ENCODE data around the gene SHQ1.

Gene SHQ1

GRCh38 chr3:72847282-72847681 is 963 bp downstream of the SHQ1 start:
- DNase-seq: no peak

DNA sequence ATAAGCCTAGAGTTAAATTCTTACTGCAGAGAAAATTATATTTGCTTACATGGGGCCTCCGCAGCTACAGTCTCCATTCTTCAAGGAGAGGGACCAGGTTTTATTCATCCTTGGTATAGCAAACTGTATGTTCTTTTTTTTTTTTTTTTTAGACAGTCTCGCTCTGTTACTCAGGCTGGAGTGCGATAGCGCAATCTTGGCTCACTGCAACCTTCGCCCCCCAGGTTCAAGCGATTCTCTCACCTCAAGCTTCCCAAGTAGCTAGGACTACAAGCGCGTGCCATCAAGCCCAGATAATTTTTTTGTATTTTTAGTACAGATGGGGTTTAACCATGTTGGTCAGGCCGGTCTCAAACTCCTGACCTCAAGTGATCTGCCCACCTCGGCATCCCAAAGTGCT is 2.1 kb downstream of the SHQ1 start:
- DNase-seq: no peak

DNA sequence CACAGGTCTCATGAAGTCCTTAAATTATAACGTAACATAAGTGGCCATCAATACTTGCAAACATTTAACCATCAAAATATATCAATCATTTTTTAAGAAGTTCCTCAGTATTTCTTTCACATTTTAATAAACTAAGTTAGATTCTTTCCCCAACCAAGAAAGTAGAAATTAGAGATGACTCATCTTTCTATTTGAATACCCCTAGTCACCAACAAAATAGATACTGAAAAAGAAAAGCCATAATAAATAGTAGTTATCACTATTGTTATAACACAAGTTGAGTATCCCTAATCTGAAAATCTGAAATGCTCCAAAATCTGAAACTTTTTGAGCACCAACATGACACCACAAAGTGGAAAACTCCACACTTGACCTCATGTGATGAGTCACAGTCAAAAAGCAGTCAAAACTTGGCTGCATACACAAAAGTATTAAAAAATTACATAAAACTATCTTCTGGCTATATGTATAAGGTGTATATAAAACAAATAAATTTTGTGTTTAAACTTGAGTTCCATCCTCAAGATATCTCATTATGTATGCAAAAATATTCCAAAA is 3.7 kb downstream of the SHQ1 start:
- no peak for DNase-seq

DNA sequence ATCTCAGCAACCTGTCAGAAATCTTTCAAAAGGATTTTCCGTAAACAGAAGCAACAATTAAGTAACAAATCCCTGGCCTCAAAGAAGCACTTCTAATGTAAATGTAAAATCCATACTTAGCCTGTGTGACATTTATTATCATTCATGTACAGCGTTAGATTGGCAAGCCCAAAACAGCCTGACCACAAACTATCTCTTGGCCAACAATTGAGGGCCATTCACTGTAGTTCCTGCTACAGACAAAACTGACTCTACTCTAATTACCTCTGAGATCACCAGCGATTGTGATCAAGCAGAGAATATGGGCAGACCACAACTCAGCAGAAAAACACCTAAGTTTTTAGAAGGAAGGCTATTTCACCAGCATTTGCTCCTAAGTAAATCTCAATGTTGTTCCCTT is 9.2 kb downstream of the SHQ1 start:
- DNase-seq: no peak

DNA sequence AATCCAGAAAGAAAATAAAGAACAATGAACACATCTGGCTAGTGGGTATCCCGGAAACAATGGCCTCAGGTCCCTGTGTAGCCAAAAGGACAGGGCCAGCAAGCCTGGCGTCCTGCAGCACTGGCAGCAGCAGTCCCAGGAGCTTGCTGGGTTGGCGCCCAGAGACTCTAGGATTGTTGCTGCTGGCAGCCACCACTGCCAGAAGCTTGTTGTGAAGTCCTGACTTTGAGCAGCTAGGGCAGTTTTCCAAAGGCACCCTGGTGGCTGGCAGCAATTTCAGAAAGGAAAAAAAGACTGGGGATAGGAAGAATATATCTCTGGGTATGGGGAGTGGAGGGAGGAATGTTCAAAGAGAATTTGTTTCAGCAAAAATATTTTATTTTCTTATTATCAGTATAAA is 11.3 kb downstream of the SHQ1 start:
- DNase-seq: no peak

DNA sequence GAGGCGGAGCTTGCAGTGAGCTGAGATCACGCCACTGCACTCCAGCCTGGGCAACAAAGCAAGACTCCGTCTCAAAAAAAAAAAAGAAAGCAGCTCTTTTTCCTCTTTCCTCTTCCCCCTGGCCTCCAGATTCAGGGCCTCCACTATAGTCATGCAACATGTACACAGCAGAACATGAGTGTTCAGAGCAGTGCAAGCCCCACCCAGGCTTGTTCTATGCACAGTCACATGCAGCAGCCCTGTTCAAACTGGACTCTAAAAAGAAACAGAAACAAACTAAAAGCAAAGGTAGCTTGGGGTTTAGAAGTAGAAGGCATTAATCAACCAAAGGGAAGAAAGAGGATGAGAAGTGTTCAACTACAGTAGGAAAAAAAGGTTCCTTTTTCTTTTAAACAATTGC is 11.8 kb downstream of the SHQ1 start:
- DNase-seq: no peak

- DNase-seq: no peak
Measured at GRCh38 chr3:72830452-72831223, 17.6 kb downstream of the SHQ1 start.

DNA sequence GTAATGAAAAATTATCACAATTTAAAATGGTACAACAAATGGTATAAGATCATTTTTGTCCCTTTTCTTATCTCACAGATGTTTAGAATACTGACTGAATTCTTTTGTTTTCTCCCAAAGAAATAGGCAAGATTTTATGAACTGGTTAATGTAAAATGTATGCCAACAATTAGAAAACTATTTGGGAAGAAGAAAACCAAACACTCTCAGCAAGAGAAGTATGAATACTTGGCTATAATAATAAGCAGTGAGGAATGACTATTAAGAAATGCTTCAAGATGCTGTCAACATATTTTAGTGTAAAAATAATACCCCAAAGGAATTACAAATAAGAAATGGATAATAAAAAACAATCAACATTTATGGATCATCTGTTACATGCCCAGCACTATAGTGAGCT is 18.5 kb downstream of the SHQ1 start:
- no peak for DNase-seq

DNA sequence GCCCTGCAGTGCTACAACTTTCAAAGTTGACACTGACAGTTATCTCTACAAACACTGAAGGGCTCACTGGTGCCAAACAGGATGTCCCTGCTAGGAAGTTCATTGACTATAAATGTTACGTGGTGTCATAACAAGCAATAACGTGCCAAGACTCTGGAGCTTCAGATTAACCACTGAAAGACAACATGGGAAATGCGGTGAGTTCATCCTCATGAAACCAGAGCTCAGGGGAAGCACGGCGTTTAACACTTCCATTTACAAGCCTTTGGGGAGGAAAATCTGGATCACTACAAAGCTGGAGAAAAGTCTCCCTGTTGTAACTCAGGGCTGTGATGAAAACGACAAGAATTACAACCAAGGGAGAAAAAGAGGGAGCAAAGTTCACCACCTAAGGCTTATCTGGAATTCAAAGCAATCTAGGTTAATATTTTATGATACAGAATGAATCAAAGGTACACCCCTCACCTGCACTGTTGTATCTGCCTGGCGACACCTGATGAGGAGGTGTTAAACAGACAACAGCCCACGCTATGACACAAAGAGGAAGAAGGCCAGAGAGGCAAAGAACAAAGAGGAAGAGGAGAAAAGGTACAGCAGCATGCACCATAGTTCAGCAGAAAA is 27.0 kb downstream of the SHQ1 start:
- DNase-seq: peak in 1 of 2 experiments; percentile 36

DNA sequence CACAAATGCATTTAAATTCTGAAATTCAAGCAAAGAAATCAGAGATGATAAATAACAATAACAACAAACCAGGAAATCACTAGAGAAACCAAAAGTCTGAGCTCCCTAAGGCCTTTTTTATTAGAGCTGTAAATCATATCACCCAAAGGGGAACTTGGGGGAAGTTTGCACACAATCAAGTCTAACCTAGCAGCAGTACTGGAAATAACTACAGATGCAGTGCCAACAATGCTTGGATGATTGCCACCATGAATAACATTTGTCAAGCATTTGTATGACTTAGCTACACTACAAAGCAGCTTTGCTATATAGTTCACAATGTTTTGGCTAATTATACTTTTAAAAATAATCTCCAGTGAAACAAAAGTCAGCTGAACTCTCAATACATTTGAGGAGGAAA is 27.8 kb downstream of the SHQ1 start:
- DNase-seq: no peak

- no peak for DNase-seq
Measured at GRCh38 chr3:72818905-72819304, 29.3 kb downstream of the SHQ1 start.

DNA sequence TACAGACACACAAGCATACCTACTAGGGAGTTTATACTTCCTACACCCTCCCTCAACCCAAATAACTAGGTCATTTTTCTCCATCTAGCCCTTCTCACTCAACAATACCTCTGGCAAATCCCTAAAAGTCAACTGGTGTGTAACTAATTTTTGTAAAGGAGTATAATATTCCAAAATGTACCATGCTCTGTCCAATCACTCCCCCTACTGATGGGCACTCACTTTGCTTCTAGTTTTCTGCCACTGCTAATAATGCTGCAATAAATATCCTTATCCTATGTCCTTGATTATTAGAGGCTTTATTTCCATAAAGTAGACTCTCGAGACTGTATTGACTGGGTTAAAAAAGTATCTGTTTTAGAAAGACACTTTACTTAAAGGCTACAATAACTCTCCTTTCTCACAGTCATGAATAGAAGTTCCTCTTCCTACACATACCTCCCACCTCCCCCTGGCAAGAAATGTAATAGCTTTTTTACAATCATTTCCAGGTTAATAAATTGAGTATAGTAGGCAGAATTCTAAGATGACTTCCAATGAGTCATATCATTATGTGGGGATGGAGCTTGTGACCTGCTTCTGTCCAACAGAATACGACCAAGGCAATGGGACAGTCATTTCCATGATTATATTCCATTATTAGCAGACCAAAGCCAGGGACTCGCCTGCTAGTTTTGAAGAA is 30.0 kb downstream of the SHQ1 start:
- DNase-seq: no peak

DNA sequence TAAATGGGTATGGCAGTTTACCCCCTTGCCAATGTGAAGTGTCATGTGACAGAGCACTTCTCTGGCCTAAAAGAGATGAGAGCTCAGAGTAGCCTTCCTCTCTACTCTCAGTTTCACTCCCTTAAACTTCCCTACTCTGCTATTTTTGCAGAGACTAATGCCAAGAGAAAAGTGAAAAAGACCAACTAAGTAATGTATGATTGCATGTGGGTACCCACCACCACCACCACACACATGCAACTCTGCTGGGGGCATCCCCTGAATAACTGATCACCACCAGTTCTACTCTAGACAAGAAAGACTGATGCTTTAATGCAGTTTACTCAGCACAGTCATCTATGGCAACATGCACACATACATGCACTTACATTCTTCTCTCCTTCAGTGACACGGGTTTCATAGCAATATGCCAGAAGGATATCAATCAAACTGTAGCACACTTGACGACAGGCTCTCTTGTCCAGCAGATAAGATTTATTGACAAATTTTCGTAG is 31.3 kb downstream of the SHQ1 start:
- DNase-seq: no peak

- no peak for DNase-seq
Measured at GRCh38 chr3:72814308-72814707, 33.9 kb downstream of the SHQ1 start.

DNA sequence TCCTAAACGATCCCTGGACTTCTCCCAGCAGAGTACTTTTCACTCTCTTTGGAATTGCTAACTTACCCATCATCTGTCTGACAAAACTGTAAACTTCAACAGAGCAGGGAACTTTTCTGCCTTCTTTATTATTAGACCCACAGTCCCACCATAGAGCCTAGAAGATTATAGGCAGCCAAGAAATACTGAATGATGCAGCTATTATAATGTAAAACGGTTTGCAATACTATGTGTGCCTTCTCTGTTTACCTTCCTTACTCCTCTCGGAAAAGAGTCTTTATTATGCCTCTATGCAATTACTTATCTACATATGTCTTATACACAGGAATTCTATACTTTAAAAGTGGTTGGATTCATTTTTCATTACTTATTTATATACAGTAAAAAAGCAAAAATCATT is 36.0 kb downstream of the SHQ1 start:
- no peak for DNase-seq

GRCh38 chr3:72811571-72811970 is 36.7 kb downstream of the SHQ1 start:
- DNase-seq: no peak

GRCh38 chr3:72810659-72811434 is 37.4 kb downstream of the SHQ1 start:
- no peak for DNase-seq

GRCh38 chr3:72810063-72810462 is 38.2 kb downstream of the SHQ1 start:
- no peak for DNase-seq

DNA sequence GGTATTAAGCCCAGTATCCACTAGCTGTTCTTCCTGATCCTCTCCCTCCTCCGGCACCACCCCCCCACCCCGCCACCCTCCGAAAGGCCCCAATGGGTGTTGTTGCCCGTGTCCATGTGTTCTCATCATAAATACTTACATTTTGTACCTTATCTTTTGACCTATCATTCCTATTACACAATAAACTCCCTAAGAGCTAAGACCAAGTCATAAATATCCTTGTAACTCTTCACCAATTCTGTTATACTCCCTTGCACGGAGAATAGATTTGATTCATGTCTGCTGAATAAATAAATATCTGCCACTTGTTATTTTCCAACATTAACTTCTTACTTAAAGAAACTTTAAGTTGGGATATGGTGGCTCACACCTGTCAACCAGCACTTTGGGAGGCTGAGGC is 43.9 kb downstream of the SHQ1 start:
- DNase-seq: no peak

DNA sequence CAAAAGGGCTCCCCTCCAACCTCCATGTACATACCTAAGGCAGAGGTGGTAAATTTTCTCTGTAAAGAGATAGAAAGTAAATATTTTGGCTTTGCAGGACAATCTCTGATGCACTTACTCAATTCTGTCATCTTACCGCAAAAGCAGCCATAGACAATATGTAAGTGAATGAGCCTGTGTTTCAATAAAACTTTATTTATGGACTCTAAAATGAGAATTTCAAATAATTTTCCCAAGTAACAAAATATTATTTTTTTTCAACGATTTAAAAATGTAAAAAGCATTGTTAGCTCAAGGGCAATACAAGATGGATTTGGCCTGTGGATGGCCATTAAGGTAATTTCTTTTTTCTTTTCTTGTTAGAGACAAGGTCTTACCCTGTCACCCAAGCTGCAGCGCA is 44.7 kb downstream of the SHQ1 start:
- DNase-seq: no peak

- DNase-seq: no peak
Measured at GRCh38 chr3:72802001-72802400, 46.2 kb downstream of the SHQ1 start.

GRCh38 chr3:72800869-72801268 is 47.4 kb downstream of the SHQ1 start:
- no peak for DNase-seq

Data from stimulated activated CD4-positive, alpha-beta T cell treated with anti-CD3 and anti-CD28 coated beads, Interleukin-4, amount 100 ng/mL, for 4 hours (primary cell).